Left ventricle myocardium inferior (tissue), 1 donor: ENCODE measurements around the gene NDNF. TPM values are rescaled to one million over a fixed set of nuclear protein-coding genes. Genes with fewer than 3 reads are reported as not detected.

Experiments
- DNase-seq: peaks from one replicate; pipeline ENCODE4 v3.0.0-alpha.2; 2020
- H3K27ac ChIP-seq: fragments of 200-600 bp; replicated peaks from 2 replicates; pipeline ENCODE4 v1.8.0; 2021
- H3K27me3 ChIP-seq: fragments of 200-600 bp; 2 replicates; pipeline ENCODE4 v1.8.0; 2021; ENCODE audit warnings: low read depth
- H3K36me3 ChIP-seq: fragments of 200-600 bp; 2 replicates; pipeline ENCODE4 v1.8.0; 2021
- H3K4me1 ChIP-seq: fragments of 200-600 bp; 2 replicates; pipeline ENCODE4 v1.8.0; 2021
- H3K4me3 ChIP-seq: fragments of 200-600 bp; 2 replicates; pipeline ENCODE4 v1.8.0; 2021; ENCODE audit warnings: mild to moderate bottlenecking, moderate library complexity
- H3K9me3 ChIP-seq: fragments of 200-600 bp; replicated peaks from 2 replicates; pipeline ENCODE4 v1.8.0; 2021
- CTCF ChIP-seq: fragments of 200-600 bp; IDR thresholded peaks from 2 replicates; pipeline ENCODE4 v1.8.0; 2021; ENCODE audit warnings: antibody characterized with exemption, mild to moderate bottlenecking, borderline replicate concordance
- intact Hi-C: fragments of 100-400 bp; cut with micrococcal nuclease; formaldehyde crosslinking; loops from one replicate; pipeline ENCODE4 v1.11.0; 2022
- total RNA-seq: library from RNA; stranded (reverse); fragmentation: NEBNext Ultra II Directional; extraction: Animal tissue kit (Norgen Biotek cat#: 25700); gene quantifications from one replicate; pipeline ENCODE4 v1.2.1, GENCODE V29; 2021
- donor health status: DM: no; HTN: yes; CAD: no; lungs with severe emphysema.

The NDNF gene
- total RNA-seq, 1 donor from 2014 or later = 6.8 TPM

- H3K9me3 ChIP-seq = no peaks in the 10 kb centered on the region
- H3K27me3 ChIP-seq = peaks cover 11% of the 10 kb centered on the region
- H3K4me3 ChIP-seq = peak overlapping the region; percentile 80
- peaks cover 24% of the 10 kb centered on the region for H3K4me1 ChIP-seq
- peak overlapping the region; percentile 82 for H3K27ac ChIP-seq
- peak; percentile 50 for TF ChIP-seq CTCF
- DNase-seq = peak; percentile 40
- no peaks in the 10 kb centered on the region for H3K36me3 ChIP-seq
- intact Hi-C loops = no loop called here
Measured at GRCh38 chr4:121070696-121071639, 1.4 kb downstream of the NDNF start.

GRCh38 chr4:121070274-121070673 is 2.1 kb downstream of the NDNF start:
- no peak for TF ChIP-seq CTCF

GRCh38 chr4:121069430-121069829 is 2.9 kb downstream of the NDNF start:
- Histone ChIP-seq H3K27me3 (peaks cover 11% of the 10 kb centered on the region), H3K27ac (peak overlapping the region; percentile 82), H3K4me1 (peaks cover 29% of the 10 kb centered on the region), H3K9me3 (no peaks in the 10 kb centered on the region), H3K4me3 (peak overlapping the region; percentile 80), H3K36me3 (no peaks in the 10 kb centered on the region)
- TF ChIP-seq CTCF = no peak
- DNase-seq = no peak
- intact Hi-C loops = no loop called here

More at GRCh38 chr4:121070274-121070673, 2.1 kb downstream of the NDNF start:
- no peaks in the 10 kb centered on the region for H3K36me3 ChIP-seq
- DNase-seq = no peak
- peak overlapping the region; percentile 82 for H3K27ac ChIP-seq
- H3K27me3 ChIP-seq = peaks cover 11% of the 10 kb centered on the region
- no peaks in the 10 kb centered on the region for H3K9me3 ChIP-seq
- peaks cover 26% of the 10 kb centered on the region for H3K4me1 ChIP-seq
- intact Hi-C loops = no loop called here
- H3K4me3 ChIP-seq = peak overlapping the region; percentile 80

GRCh38 chr4:121064482-121064881 is 7.9 kb downstream of the NDNF start:
- no peak overlapping the region for H3K4me3 ChIP-seq
- H3K9me3 ChIP-seq = no peaks in the 10 kb centered on the region
- H3K27me3 ChIP-seq = no peaks in the 10 kb centered on the region
- H3K27ac ChIP-seq = peak overlapping the region; percentile 37
- intact Hi-C loops = no loop called here
- no peak for DNase-seq
- no peaks in the 10 kb centered on the region for H3K36me3 ChIP-seq
- TF ChIP-seq CTCF = no peak
- peaks cover 4% of the 10 kb centered on the region for H3K4me1 ChIP-seq

GRCh38 chr4:121062521-121062920 is 9.8 kb downstream of the NDNF start:
- Histone ChIP-seq H3K36me3 (no peaks in the 10 kb centered on the region), H3K4me3 (peak overlapping the region; percentile 19), H3K9me3 (no peaks in the 10 kb centered on the region), H3K27me3 (no peaks in the 10 kb centered on the region), H3K27ac (peak overlapping the region; percentile 62), H3K4me1 (peaks cover 12% of the 10 kb centered on the region)
- DNase-seq = no peak
- intact Hi-C loops = no loop called here
- no peak for TF ChIP-seq CTCF
